HepG2 (cell line): Measurements from ENCODE around the gene ALG9. TPM values are rescaled to one million over a fixed set of nuclear protein-coding genes. Genes with fewer than 3 reads are reported as not detected.

Experiments used
- ATAC-seq: fragments of 200-7000 bp; cut with Tn5 transposase; 3 replicates; pipeline ENCODE4 v1.9.1; 2020; ENCODE audit warnings: mild to moderate bottlenecking, moderate library complexity
- BruUV-seq: library from RNA; stranded (reverse); fragments of 400-500 nt; replicated peaks from 2 replicates; lab custom pipeline; 2021; lab: Mats Ljungman, UMichigan
- CTCF ChIA-PET: fragments of 300-600 bp; formaldehyde crosslinking; extraction: SDS; loops from one replicate; lab custom pipeline; 2021; ENCODE audit warnings: low total read pairs, inconsistent platforms, low intra/inter-chr PET ratio; lab: Yijun Ruan, JAX
- POLR2A ChIA-PET: fragments of 350-600 bp; sonication (Branson Sonifier 250); formaldehyde crosslinking; loops from one replicate; lab custom pipeline; 2020; ENCODE audit warnings: antibody characterized with exemption, inconsistent platforms; lab: Yijun Ruan, JAX
- DNase-seq: peaks from one replicate; pipeline ENCODE4 v3.0.0-alpha.2; 2015; ENCODE audit warnings: low spot score
- FAIRE-seq: peaks from 3 replicates; lab custom pipeline; 2011; peaks lifted over from hg19 to GRCh38; lab: Jason Lieb, UNC
- H2AFZ ChIP-seq: one replicate; pipeline ENCODE4 v1.6.1; 2011; ENCODE audit warnings: low read length, inconsistent platforms
- H3K27ac ChIP-seq: fragments of 300-600 bp; 3 replicates; pipeline ENCODE4 v1.8.0; 2011; ENCODE audit warnings: mixed run types, mild to moderate bottlenecking, mixed read lengths, low read length, inconsistent platforms; ENCODE audit not compliant: insufficient read depth; ENCODE audit errors: extremely low read length
- H3K27me3 ChIP-seq, 2 experiments: fragments of 200-600 bp in 1 of 2; 2 replicates in 1 of 2; 3 replicates in 1 of 2; pipeline versions ENCODE4 v1.6.0 to v1.8.0; 2011; ENCODE audit warnings: low read length in 2 of 2, mild to moderate bottlenecking in 2 of 2, moderate library complexity in 2 of 2, inconsistent platforms in 1 of 2; ENCODE audit not compliant: insufficient read depth in 2 of 2, control insufficient read depth in 1 of 2
- H3K36me3 ChIP-seq, 2 experiments: fragments of 200-600 bp in 1 of 2; replicated peaks in 1 of 2; 2 replicates in 1 of 2; 3 replicates in 1 of 2; pipeline versions ENCODE4 v1.5.1 to v1.8.0; 2011; ENCODE audit warnings: low read length in 2 of 2, inconsistent platforms in 1 of 2; ENCODE audit not compliant: insufficient read depth in 2 of 2, control insufficient read depth in 1 of 2
- H3K4me1 ChIP-seq: 2 replicates; pipeline ENCODE4 v1.5.1; 2012; ENCODE audit warnings: low read length, inconsistent platforms; ENCODE audit not compliant: insufficient read depth
- H3K4me2 ChIP-seq: 2 replicates; pipeline ENCODE4 v1.6.0; 2011; ENCODE audit warnings: low read depth, low read length, inconsistent platforms
- H3K4me3 ChIP-seq, 3 experiments: fragments of 200-600 bp in 1 of 3; sonication (generic), shearing (Covaris generic) in 1 of 3; replicated peaks in 1 of 3; 2 replicates each; pipeline ENCODE4 v1.5.1; 2011 to 2016; ENCODE audit warnings: low read length in 3 of 3, inconsistent platforms in 2 of 3, low read depth in 2 of 3, mild to moderate bottlenecking in 2 of 3, control low read depth in 1 of 3, mixed read lengths in 1 of 3; ENCODE audit not compliant: insufficient read depth in 1 of 3
- H3K79me2 ChIP-seq: one replicate; pipeline ENCODE4 v1.6.1; 2011; ENCODE audit warnings: low read length, inconsistent platforms; ENCODE audit not compliant: insufficient read depth
- H3K9ac ChIP-seq: 2 replicates; pipeline ENCODE4 v1.6.0; 2011; ENCODE audit warnings: mild to moderate bottlenecking, low read depth, low read length, inconsistent platforms; ENCODE audit not compliant: insufficient read depth
- H3K9me3 ChIP-seq: 2 replicates; pipeline ENCODE4 v1.5.1; 2012; ENCODE audit warnings: mild to moderate bottlenecking, low read length
- H4K20me1 ChIP-seq: 2 replicates; pipeline ENCODE4 v1.6.0; 2011; ENCODE audit warnings: inconsistent platforms, mild to moderate bottlenecking, low read length, moderate library complexity; ENCODE audit not compliant: insufficient read depth
- CCDC6 ChIP-seq: sonication (generic); formaldehyde crosslinking; IDR thresholded peaks from 2 replicates; pipeline ENCODE4 v1.8.1; 2022; ENCODE audit warnings: mild to moderate bottlenecking, missing genetic modification reagents, moderate library complexity
- DDIT3 ChIP-seq: sonication (generic); formaldehyde crosslinking; IDR thresholded peaks from 2 replicates; pipeline ENCODE4 v1.4.0; 2020; ENCODE audit warnings: mild to moderate bottlenecking, missing genetic modification reagents
- ETV6 ChIP-seq: sonication (generic); formaldehyde crosslinking; conservative IDR thresholded peaks from 2 replicates; pipeline ENCODE4 v1.4.0; 2020; ENCODE audit warnings: missing genetic modification reagents
- HOXD1 ChIP-seq: sonication (generic); formaldehyde crosslinking; IDR thresholded peaks from 2 replicates; pipeline ENCODE4 v1.5.0; 2020; ENCODE audit warnings: missing genetic modification reagents
- PCBP1 ChIP-seq: fragments of 200-400 bp; formaldehyde crosslinking; IDR thresholded peaks from 2 replicates; pipeline ENCODE4 v1.6.1; 2017; ENCODE audit warnings: mild to moderate bottlenecking, low read depth, low read length, borderline replicate concordance
- POLR2G ChIP-seq: fragments of 200-400 bp; formaldehyde crosslinking; IDR thresholded peaks from 2 replicates; pipeline ENCODE4 v1.6.1; 2018; ENCODE audit warnings: mild to moderate bottlenecking, low read depth, low read length, moderate library complexity
- RCOR2 ChIP-seq: IDR thresholded peaks from 2 replicates; pipeline ENCODE4 v1.6.1; 2016; ENCODE audit warnings: missing biosample characterization, missing genetic modification reagents
- SAFB2 ChIP-seq: sonication (generic); formaldehyde crosslinking; IDR thresholded peaks from 2 replicates; pipeline ENCODE4 v1.5.1; 2020; ENCODE audit warnings: missing genetic modification reagents, low read depth, mild to moderate bottlenecking, borderline replicate concordance
- ZFP90 ChIP-seq: sonication (generic); formaldehyde crosslinking; IDR thresholded peaks from 2 replicates; pipeline ENCODE4 v1.8.0; 2022; ENCODE audit warnings: missing genetic modification reagents, mild to moderate bottlenecking, inconsistent platforms, borderline replicate concordance
- ZNF121 ChIP-seq: sonication (generic); formaldehyde crosslinking; IDR thresholded peaks from 2 replicates; pipeline ENCODE4 v1.5.0; 2020; ENCODE audit warnings: mild to moderate bottlenecking, missing genetic modification reagents
- ZNF143 ChIP-seq: sonication (generic); formaldehyde crosslinking; IDR thresholded peaks from 2 replicates; pipeline ENCODE4 v1.4.0; 2020; ENCODE audit warnings: missing genetic modification reagents
- ZNF33A ChIP-seq: sonication (generic); formaldehyde crosslinking; IDR thresholded peaks from 2 replicates; pipeline ENCODE4 v1.5.1; 2020; ENCODE audit warnings: missing genetic modification reagents, mild to moderate bottlenecking, moderate library complexity, borderline replicate concordance
- ZNF362 ChIP-seq: sonication (generic); formaldehyde crosslinking; IDR thresholded peaks from 2 replicates; pipeline ENCODE4 v1.4.0; 2020; ENCODE audit warnings: missing genetic modification reagents, mild to moderate bottlenecking, borderline replicate concordance
- ZNF432 ChIP-seq: sonication (generic); formaldehyde crosslinking; IDR thresholded peaks from 2 replicates; pipeline ENCODE4 v1.5.0; 2020; ENCODE audit warnings: missing genetic modification reagents, mild to moderate bottlenecking, borderline replicate concordance
- ZNF558 ChIP-seq: sonication (generic); formaldehyde crosslinking; IDR thresholded peaks from 2 replicates; pipeline ENCODE4 v1.9.0; 2022; ENCODE audit warnings: mild to moderate bottlenecking, missing genetic modification reagents, borderline replicate concordance
- ZNF724P ChIP-seq: sonication (generic); formaldehyde crosslinking; IDR thresholded peaks from 2 replicates; pipeline ENCODE4 v1.8.0; 2022; ENCODE audit warnings: missing genetic modification reagents, borderline replicate concordance
- ZNF772 ChIP-seq: sonication (generic); formaldehyde crosslinking; IDR thresholded peaks from 2 replicates; pipeline ENCODE4 v1.5.0; 2020; ENCODE audit warnings: mild to moderate bottlenecking, missing genetic modification reagents
- ZNF816 ChIP-seq: sonication (generic); formaldehyde crosslinking; IDR thresholded peaks from 2 replicates; pipeline ENCODE4 v1.8.0; 2022; ENCODE audit warnings: missing genetic modification reagents, mild to moderate bottlenecking, borderline replicate concordance
- ZZZ3 ChIP-seq: sonication (generic); formaldehyde crosslinking; IDR thresholded peaks from 2 replicates; pipeline ENCODE4 v1.4.0; 2020; ENCODE audit warnings: missing genetic modification reagents, mild to moderate bottlenecking, borderline replicate concordance
- WGBS: methylation state at CpG from one replicate; pipeline ENCODE4 v1.1.6; 2017; ENCODE audit warnings: low lambda C conversion rate; 5-methylcytosine and 5-hydroxymethylcytosine counted together
- in situ Hi-C: cut with HindIII; loops from 2 replicates; pipeline ENCODE4 v1.10.0; 2017; ENCODE audit warnings: low pct_unique_long_range_greater_than_20kb; ENCODE audit not compliant: extremely low pct_ligation_motif_present
- intact Hi-C: fragments of 100-400 bp; cut with micrococcal nuclease; formaldehyde crosslinking; loops from one replicate; pipeline ENCODE4 v1.10.0; 2022; ENCODE audit not compliant: unreplicated experiment
- polyA plus RNA-seq, 8 experiments: library from polyadenylated mRNA; depleted of rRNA in 3 of 8; stranded (reverse) in 7 of 8; unstranded in 1 of 8; fragments of >200 nt; fragmentation: Illumina TruSeq in 4 of 8; extraction: Trizol in 4 of 8; gene quantifications; 2 replicates each; pipeline versions ENCODE4 v1.2.1 to v1.2.3, GENCODE V29; 2011 to 2016; ENCODE audit warnings: low read depth in 4 of 8, missing spikeins in 1 of 8, mixed read lengths in 1 of 8; ENCODE audit not compliant: insufficient read depth in 1 of 8
- total RNA-seq, 5 experiments: library from RNA; depleted of rRNA; stranded (reverse); fragments of >200 nt; fragmentation: Illumina TruSeq; extraction: Trizol; gene quantifications; 2 replicates each; pipeline ENCODE4 v1.2.3, GENCODE V29; 2016; ENCODE audit warnings: low read depth in 1 of 5
- TF ChIP-seq, protein P1 (sequence below): fragments of 450-650 bp; IDR thresholded peaks from 2 replicates; pipeline ENCODE4 v1.6.1; 2017; ENCODE audit warnings: mild to moderate bottlenecking

Gene ALG9
- total and polyA plus RNA-seq, 2 of the 13 experiments (the other 11 are each of a cell fraction or from before 2014, with no cell fraction given): 39.4 to 40.6 TPM

- peaks cover 9 to 16% of the 10 kb centered on the region in 2 experiments; a peak in 4 of 5 replicates for H3K36me3 ChIP-seq
- H2AFZ ChIP-seq: peak within 1 kb of the TSS; percentile 98
- H3K4me3 ChIP-seq: peak within 1 kb of the TSS; percentile 89 to 98 (median 93)
- no peak for FAIRE-seq
- ChIA-PET POLR2A (interaction anchor here (0.7 to 4.7 kb wide), 22 partner anchors 9 to 163 kb away, joined by 3 to 68 read pairs (median 5); partner anchors contain the start of genes ALG9 and SIK2), CTCF (no interaction called here)
- TSS peak; percentile 98 for BruUV-seq
- ATAC-seq: peak; percentile 98
- H3K4me1 ChIP-seq: peaks cover 38% of the 10 kb centered on the region
- H3K9me3 ChIP-seq: no peaks in the 10 kb centered on the region
- intact Hi-C loops (loop anchor here (1.0 kb wide), 1 partner anchor 28 kb away; no protein-coding TSS in a partner anchor), in situ Hi-C loops (no loop called here)
- peak within 1 kb of the TSS; percentile 94 for H3K27ac ChIP-seq
- no peaks in the 10 kb centered on the region; a peak in 1 of 5 replicates for H3K27me3 ChIP-seq
- H3K9ac ChIP-seq: peak within 1 kb of the TSS; percentile 93
- H3K4me2 ChIP-seq: peak within 1 kb of the TSS; percentile 99
- no peaks in the 10 kb centered on the region for H4K20me1 ChIP-seq
- peak; percentile 42 for DNase-seq
- 2% methylated on average over 19 of the region's 61 CpGs for WGBS
- H3K79me2 ChIP-seq: peaks cover 35% of the 10 kb centered on the region
- TF ChIP-seq, protein P1, sequence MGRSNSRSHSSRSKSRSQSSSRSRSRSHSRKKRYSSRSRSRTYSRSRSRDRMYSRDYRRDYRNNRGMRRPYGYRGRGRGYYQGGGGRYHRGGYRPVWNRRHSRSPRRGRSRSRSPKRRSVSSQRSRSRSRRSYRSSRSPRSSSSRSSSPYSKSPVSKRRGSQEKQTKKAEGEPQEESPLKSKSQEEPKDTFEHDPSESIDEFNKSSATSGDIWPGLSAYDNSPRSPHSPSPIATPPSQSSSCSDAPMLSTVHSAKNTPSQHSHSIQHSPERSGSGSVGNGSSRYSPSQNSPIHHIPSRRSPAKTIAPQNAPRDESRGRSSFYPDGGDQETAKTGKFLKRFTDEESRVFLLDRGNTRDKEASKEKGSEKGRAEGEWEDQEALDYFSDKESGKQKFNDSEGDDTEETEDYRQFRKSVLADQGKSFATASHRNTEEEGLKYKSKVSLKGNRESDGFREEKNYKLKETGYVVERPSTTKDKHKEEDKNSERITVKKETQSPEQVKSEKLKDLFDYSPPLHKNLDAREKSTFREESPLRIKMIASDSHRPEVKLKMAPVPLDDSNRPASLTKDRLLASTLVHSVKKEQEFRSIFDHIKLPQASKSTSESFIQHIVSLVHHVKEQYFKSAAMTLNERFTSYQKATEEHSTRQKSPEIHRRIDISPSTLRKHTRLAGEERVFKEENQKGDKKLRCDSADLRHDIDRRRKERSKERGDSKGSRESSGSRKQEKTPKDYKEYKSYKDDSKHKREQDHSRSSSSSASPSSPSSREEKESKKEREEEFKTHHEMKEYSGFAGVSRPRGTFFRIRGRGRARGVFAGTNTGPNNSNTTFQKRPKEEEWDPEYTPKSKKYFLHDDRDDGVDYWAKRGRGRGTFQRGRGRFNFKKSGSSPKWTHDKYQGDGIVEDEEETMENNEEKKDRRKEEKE: no peak
- TF ChIP-seq HOXD1 (CRISPR knock-in tag) (0 out of 2 replicates have a peak, but pooled peaks have one; percentile 43), ETV6 (CRISPR knock-in tag) (no peak), RCOR2 (CRISPR knock-in tag) (no peak), ZNF33A (CRISPR knock-in tag) (no peak), POLR2G (peak; percentile 78), ZNF772 (CRISPR knock-in tag) (no peak), ZNF432 (CRISPR knock-in tag) (no peak), ZNF362 (CRISPR knock-in tag) (no peak), ZFP90 (CRISPR knock-in tag) (peak; percentile 86; the same call in 1 of the 2 replicates), DDIT3 (CRISPR knock-in tag) (no peak), CCDC6 (CRISPR knock-in tag) (no peak), ZNF143 (CRISPR knock-in tag) (no peak), ZNF558 (CRISPR knock-in tag) (0 out of 2 replicates have a peak, but pooled peaks have one; percentile 68), PCBP1 (no peak), ZNF816 (CRISPR knock-in tag) (no peak), ZNF121 (no peak), ZNF724P (CRISPR knock-in tag) (peak; percentile 48; the same call in 1 of the 2 replicates), ZZZ3 (no peak), SAFB2 (CRISPR knock-in tag) (peak; percentile 87; the same call in 1 of the 2 replicates)
Measured at GRCh38 chr11:111765984-111766833, 105.2 kb downstream of the ALG9 start, which contains the start of gene PPP2R1B. PPP2R1B (minus strand) TSS chr11:111766389; CDS start chr11:111766361, 28 bp downstream.
